Body of pancreas (tissue), 4 donors: Measurements from ENCODE around the gene SPON2.

Experiments used
- CTCF ChIP-seq, 7 experiments: fragments of 450-650 bp in 4 of 7; fragments of 200-600 bp in 3 of 7; sonication (generic) in 3 of 7; IDR thresholded peaks; one replicate each; pipeline ENCODE4 v1.5.1; 2016 to 2019; ENCODE audit warnings: antibody characterized with exemption in 7 of 7
- POLR2A ChIP-seq, 3 donors: fragments of 450-650 bp; IDR thresholded peaks; one replicate each; pipeline ENCODE4 v1.6.1; 2016; ENCODE audit warnings: antibody characterized with exemption in 3 of 3, mild to moderate bottlenecking in 2 of 3

- TF ChIP-seq CTCF (IDR thresholded peaks at IDR 0.05) = no peak
- TF ChIP-seq POLR2A (IDR thresholded peaks at IDR 0.05) = no peak
These were observed 30.7 kb upstream of the SPON2 start for GRCh38 chr4:1203026-1203616.
